ENCODE results near the gene THSD8. TPM values are rescaled to one million over a fixed set of nuclear protein-coding genes. Genes with fewer than 3 reads are reported as not detected.

THSD8 gene
- total RNA-seq, 1 donor from 2014 or later, result 16.5 TPM

DNA sequence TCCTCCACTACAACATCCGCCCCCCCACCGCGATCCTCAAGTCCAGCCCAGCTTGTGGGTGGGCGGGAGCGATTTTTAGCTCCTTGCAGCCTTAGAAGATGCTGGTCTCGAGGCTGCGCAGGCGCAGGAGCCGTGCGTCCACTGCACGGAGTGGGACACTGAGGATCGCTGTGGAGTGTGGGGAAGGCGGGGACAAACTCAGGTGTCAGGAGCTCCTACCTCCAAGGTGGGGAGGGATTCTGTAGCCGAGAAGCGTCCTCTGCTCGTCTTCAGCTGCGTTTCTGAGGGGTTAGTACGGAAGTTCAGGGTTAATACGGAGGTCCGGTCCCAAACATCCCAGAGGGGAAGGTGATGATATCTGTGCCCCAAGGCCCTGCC is 32.7 kb downstream of the THSD8 start, which contains the start of gene RTBDN:
RTBDN (minus strand) TSS at position 14 of the 378 bp plus-strand sequence. CDS start 4,600 bp downstream, outside the sequence.
- peak within 1 kb of the TSS; percentile 55 for H3K4me3 Mint-ChIP-seq (ENCODE audit: low read depth)
- no peaks in the 10 kb centered on the region for H3K36me3 Mint-ChIP-seq (ENCODE audit: insufficient read depth)
- H3K27me3 Mint-ChIP-seq, result peaks cover 82% of the 10 kb centered on the region
- no peak within 1 kb of the TSS for H3K27ac Mint-ChIP-seq
- H3K9me3 Mint-ChIP-seq (ENCODE audit: low read depth), result no peaks in the 10 kb centered on the region
- no peak for DNase-seq (ENCODE audit: low spot score, unreplicated experiment)
- peaks cover 1% of the 10 kb centered on the region for H3K4me1 Mint-ChIP-seq (ENCODE audit: low read depth)
- TF ChIP-seq, protein P1, sequence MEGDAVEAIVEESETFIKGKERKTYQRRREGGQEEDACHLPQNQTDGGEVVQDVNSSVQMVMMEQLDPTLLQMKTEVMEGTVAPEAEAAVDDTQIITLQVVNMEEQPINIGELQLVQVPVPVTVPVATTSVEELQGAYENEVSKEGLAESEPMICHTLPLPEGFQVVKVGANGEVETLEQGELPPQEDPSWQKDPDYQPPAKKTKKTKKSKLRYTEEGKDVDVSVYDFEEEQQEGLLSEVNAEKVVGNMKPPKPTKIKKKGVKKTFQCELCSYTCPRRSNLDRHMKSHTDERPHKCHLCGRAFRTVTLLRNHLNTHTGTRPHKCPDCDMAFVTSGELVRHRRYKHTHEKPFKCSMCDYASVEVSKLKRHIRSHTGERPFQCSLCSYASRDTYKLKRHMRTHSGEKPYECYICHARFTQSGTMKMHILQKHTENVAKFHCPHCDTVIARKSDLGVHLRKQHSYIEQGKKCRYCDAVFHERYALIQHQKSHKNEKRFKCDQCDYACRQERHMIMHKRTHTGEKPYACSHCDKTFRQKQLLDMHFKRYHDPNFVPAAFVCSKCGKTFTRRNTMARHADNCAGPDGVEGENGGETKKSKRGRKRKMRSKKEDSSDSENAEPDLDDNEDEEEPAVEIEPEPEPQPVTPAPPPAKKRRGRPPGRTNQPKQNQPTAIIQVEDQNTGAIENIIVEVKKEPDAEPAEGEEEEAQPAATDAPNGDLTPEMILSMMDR (IDR thresholded peaks at IDR 0.05; ENCODE audit: unreplicated experiment), result no peak

GRCh38 chr19:12834976-12835757 is 33.3 kb downstream of the THSD8 start:
- no peaks in the 10 kb centered on the region for H3K36me3 Mint-ChIP-seq (ENCODE audit: insufficient read depth)
- H3K27me3 Mint-ChIP-seq, result peaks cover 82% of the 10 kb centered on the region
- no peak overlapping the region for H3K4me3 Mint-ChIP-seq (ENCODE audit: low read depth)
- no peak overlapping the region for H3K27ac Mint-ChIP-seq
- TF ChIP-seq, protein P1 (IDR thresholded peaks at IDR 0.05; ENCODE audit: unreplicated experiment), result no peak
- DNase-seq (ENCODE audit: low spot score, unreplicated experiment), result no peak
- H3K4me1 Mint-ChIP-seq (ENCODE audit: low read depth), result peaks cover 1% of the 10 kb centered on the region
- H3K9me3 Mint-ChIP-seq (ENCODE audit: low read depth), result no peaks in the 10 kb centered on the region

DNA sequence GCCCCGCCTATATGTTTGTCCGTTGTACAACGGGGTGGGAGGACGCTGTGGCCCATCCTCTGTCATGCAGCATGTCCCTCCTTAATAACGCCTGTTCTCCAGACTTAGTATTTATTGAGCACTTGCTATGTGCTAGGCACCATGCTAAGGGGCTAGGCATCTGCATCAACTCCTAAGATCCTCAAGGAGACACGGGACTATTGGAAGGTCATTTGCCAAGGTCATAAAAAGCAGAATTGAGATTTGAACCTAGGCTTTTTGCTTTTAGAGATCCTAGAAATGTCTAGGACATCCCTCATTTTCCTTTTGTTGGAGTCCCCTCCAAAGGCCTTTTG is 34.6 kb downstream of the THSD8 start:
- H3K36me3 Mint-ChIP-seq (ENCODE audit: insufficient read depth), result no peaks in the 10 kb centered on the region
- H3K4me3 Mint-ChIP-seq (ENCODE audit: low read depth), result peak overlapping the region; percentile 16
- peaks cover 5% of the 10 kb centered on the region for H3K4me1 Mint-ChIP-seq (ENCODE audit: low read depth)
- TF ChIP-seq, protein P1 (IDR thresholded peaks at IDR 0.05; ENCODE audit: unreplicated experiment), result no peak
- H3K27me3 Mint-ChIP-seq, result peaks cover 80% of the 10 kb centered on the region
- no peak overlapping the region for H3K27ac Mint-ChIP-seq
- no peak for DNase-seq (ENCODE audit: low spot score, unreplicated experiment)
- no peaks in the 10 kb centered on the region for H3K9me3 Mint-ChIP-seq (ENCODE audit: low read depth)

GRCh38 chr19:12837225-12837624 is 35.4 kb downstream of the THSD8 start:
- DNase-seq (ENCODE audit: low spot score, unreplicated experiment), result no peak
- H3K4me3 Mint-ChIP-seq (ENCODE audit: low read depth), result peak overlapping the region; percentile 33
- H3K9me3 Mint-ChIP-seq (ENCODE audit: low read depth), result no peaks in the 10 kb centered on the region
- H3K27ac Mint-ChIP-seq, result peak overlapping the region; percentile 24
- TF ChIP-seq, protein P1 (IDR thresholded peaks at IDR 0.05; ENCODE audit: unreplicated experiment), result no peak
- H3K27me3 Mint-ChIP-seq, result peaks cover 79% of the 10 kb centered on the region
- H3K36me3 Mint-ChIP-seq (ENCODE audit: insufficient read depth), result no peaks in the 10 kb centered on the region
- H3K4me1 Mint-ChIP-seq (ENCODE audit: low read depth), result peaks cover 10% of the 10 kb centered on the region

- Mint-ChIP-seq H3K27me3 (peaks cover 75% of the 10 kb centered on the region), H3K27ac (peak within 1 kb of the TSS; percentile 24), H3K36me3 (ENCODE audit: insufficient read depth) (no peaks in the 10 kb centered on the region), H3K4me3 (ENCODE audit: low read depth) (peak within 1 kb of the TSS; percentile 69), H3K4me1 (ENCODE audit: low read depth) (peaks cover 8% of the 10 kb centered on the region), H3K9me3 (ENCODE audit: low read depth) (no peaks in the 10 kb centered on the region)
- DNase-seq (ENCODE audit: low spot score, unreplicated experiment), result peak; percentile 51
- TF ChIP-seq, protein P1 (IDR thresholded peaks at IDR 0.05; ENCODE audit: unreplicated experiment), result peak; percentile 71
These were observed 36.5 kb downstream of the THSD8 start, which contains the start of gene MAST1 for GRCh38 chr19:12838182-12838885. TSS of gene MAST1 (plus strand) at chr19:12838515. CDS start at chr19:12838573, 58 bp downstream.
